Coronary artery (tissue), 2 donors: ENCODE data around the gene FAM193A.

ENCODE experiments used
- DNase-seq: peaks from one replicate; pipeline ENCODE4 v3.0.0-alpha.2; 2017; ENCODE audit warnings: low spot score
- H3K27ac ChIP-seq, 2 donors: fragments of 200-600 bp; sonication (generic); one replicate each; pipeline ENCODE4 v1.5.1; 2016 to 2019
- H3K4me3 ChIP-seq: fragments of 200-600 bp; sonication (generic); 2 replicates; pipeline ENCODE4 v1.5.1; 2016; ENCODE audit warnings: mild to moderate bottlenecking, moderate library complexity
- TF ChIP-seq, protein P1 (sequence below): fragments of 200-600 bp; sonication (generic); IDR thresholded peaks from one replicate; pipeline ENCODE4 v1.5.1; 2019; ENCODE audit warnings: antibody characterized with exemption

Gene FAM193A

DNA sequence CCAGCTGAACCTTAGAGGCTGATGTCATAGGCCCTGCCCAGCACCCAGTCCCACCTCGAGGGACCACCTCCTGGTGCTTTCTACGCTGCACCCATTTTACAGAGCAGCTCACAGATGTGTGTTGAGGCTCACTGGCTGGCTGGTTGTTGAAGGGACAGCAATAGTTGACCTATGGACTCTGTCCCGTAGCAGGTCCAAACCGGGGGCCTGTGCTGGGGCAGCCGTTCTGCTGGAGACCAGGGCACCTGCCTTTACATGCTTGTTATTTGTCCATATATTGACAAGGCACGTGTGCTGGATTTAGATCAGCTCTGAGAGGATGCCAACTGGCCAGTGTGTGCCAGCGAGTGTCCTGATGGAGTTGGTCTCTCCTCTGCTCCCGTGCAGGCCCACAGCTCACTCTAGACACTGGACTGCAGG, 161.6 kb downstream of the FAM193A start:
- DNase-seq = no peak
- TF ChIP-seq, protein P1, sequence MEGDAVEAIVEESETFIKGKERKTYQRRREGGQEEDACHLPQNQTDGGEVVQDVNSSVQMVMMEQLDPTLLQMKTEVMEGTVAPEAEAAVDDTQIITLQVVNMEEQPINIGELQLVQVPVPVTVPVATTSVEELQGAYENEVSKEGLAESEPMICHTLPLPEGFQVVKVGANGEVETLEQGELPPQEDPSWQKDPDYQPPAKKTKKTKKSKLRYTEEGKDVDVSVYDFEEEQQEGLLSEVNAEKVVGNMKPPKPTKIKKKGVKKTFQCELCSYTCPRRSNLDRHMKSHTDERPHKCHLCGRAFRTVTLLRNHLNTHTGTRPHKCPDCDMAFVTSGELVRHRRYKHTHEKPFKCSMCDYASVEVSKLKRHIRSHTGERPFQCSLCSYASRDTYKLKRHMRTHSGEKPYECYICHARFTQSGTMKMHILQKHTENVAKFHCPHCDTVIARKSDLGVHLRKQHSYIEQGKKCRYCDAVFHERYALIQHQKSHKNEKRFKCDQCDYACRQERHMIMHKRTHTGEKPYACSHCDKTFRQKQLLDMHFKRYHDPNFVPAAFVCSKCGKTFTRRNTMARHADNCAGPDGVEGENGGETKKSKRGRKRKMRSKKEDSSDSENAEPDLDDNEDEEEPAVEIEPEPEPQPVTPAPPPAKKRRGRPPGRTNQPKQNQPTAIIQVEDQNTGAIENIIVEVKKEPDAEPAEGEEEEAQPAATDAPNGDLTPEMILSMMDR = no peak

DNA sequence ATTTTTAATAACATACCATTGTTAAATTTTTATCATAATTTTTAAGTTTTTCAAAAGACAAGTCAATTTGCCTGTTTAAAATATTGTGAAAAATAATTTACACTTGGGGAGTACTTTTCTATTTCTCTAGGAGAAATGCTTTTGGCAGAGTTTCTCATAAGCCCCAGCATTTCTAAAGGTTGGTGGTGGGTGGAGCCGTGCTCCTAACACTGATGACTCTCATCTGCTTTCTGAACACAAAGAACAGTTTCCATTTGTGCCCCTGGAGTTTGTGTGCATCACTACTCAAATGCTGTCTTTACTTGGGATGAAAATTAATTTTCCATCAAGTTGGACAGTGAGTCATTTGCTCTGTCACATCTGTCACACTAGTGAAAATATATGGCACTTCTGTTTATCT, 162.1 kb downstream of the FAM193A start:
- TF ChIP-seq, protein P1 = no peak
- H3K27ac ChIP-seq = no peak overlapping the region
- DNase-seq = no peak
- H3K4me3 ChIP-seq = no peak overlapping the region

More for the DNA sequence above, 161.6 kb downstream of the FAM193A start:
- Histone ChIP-seq H3K4me3 (no peak overlapping the region), H3K27ac (no peak overlapping the region)

DNA sequence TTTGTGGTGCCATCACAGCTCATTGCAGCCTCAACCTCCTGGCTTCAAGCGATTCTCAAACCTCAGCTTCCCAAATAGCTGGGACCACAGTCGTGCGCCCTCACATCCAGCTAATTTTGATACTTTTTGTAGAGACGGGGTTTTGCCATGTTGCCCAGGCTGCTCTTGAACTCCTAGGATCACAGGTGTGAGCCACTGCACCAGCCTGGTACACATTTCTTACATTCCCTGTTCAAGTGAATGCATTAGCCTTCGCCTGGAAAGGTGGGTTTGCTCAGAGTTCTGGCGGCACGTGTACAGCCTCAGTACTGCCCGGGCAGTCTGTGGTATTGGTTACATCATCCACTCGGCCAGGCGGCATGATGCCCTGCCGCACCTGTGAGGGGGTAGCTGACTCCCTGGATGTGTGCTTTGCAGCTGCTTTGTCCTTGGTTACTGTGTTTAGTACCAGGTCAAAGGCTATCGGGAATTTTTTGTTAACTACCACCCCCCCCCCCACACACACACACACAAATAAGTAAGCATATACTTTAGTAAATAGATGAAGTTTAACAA, 162.6 kb downstream of the FAM193A start:
- DNase-seq = no peak
- Histone ChIP-seq H3K4me3 (no peak overlapping the region), H3K27ac (no peak overlapping the region)
- TF ChIP-seq, protein P1 = no peak

DNA sequence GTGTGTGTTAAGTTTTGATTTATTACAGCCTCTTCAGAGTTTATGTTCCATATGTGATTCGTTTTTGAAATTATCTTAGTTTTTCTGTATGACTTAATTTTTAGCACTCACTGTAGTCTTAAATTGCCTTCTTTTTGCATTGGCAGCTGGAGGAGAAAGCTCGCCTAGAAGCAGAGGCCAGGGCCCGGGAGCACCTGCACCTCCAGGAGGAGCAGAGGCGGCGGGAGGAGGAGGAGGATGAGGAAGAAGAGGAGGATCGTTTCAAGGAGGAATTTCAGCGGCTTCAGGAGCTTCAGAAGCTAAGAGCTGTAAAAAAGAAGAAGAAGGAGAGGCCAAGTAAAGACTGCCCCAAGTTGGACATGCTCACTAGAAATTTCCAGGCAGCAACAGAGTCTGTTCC, 163.1 kb downstream of the FAM193A start:
- TF ChIP-seq, protein P1 = no peak
- no peak overlapping the region for H3K27ac ChIP-seq

DNA sequence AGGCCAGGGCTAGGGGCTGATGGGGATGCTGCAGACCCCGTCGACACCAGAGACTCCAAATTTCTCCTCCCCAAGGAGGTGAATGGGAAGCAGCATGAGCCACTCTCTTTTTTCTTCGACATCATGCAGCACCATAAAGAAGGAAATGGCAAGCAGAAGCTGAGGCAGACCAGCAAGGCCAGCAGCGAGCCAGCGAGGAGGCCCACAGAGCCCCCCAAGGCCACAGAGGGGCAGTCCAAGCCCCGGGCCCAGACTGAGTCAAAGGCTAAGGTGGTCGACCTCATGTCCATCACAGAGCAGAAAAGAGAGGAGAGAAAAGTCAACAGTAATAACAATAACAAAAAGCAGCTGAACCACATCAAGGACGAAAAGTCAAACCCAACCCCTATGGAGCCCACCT, 163.6 kb downstream of the FAM193A start:
- H3K4me3 ChIP-seq = no peak overlapping the region
- TF ChIP-seq, protein P1 = no peak
- H3K27ac ChIP-seq = no peak overlapping the region
- DNase-seq = no peak

More for the DNA sequence above, 163.1 kb downstream of the FAM193A start:
- DNase-seq = no peak
- no peak overlapping the region for H3K4me3 ChIP-seq

DNA sequence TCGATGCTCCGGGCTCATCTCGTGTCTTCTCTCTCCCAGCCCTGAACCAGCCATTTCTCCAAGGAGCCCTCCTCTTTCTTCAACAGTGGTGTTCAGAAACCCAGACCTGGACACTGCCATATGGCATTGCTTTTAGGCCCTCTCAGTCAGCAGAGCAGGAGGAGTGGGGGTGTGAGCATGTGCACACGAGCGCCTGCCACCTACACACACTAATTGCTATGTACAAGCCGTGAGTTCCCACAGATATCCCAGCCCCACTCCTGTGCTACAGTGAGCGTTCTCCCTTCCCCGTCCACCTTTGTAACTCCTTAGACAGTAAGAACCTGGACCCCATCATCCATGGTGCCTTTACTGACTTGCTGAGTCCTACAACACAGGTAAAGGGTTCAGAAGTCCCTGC, 165.9 kb downstream of the FAM193A start:
- TF ChIP-seq, protein P1 = no peak
- Histone ChIP-seq H3K27ac (no peak overlapping the region), H3K4me3 (no peak overlapping the region)
- no peak for DNase-seq

DNA sequence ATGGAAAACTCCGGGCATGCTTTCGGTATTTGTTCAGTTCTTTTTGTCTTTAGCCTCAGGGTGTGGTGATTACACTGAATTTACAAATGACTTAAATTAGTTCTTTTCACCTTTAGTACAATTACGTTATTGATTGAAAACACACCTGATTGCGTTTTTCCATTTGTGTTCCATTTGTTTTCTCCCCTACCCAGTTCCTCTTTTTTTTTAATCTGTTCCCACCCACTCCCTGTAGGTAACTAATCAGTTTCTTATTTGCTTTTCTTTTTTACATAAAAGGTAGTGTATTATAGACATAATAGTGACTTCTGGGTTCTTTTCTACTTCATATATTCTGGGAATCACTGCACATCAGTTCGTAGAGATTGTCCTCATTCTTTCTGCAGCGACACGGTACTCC, 166.3 kb downstream of the FAM193A start:
- no peak for DNase-seq
- Histone ChIP-seq H3K27ac (no peak overlapping the region), H3K4me3 (no peak overlapping the region)
- TF ChIP-seq, protein P1 = no peak
